ENCODE results near the gene SLC26A9.
A peak's percentile ranks its signal among the peaks of the same experiment; 100 is the strongest.

- no peak for TF ChIP-seq EZH2 (IDR thresholded peaks at IDR 0.05; ENCODE audit: low read length, missing control alignments)
- TF ChIP-seq CTCF (conservative IDR thresholded peaks at IDR 0.05 in 1 of 2, IDR thresholded peaks at IDR 0.05 in 1 of 2; ENCODE audit: low read depth in 1 of 2, low read length in 2 of 2): peak; percentile 97 to 99
These were observed 34.3 kb upstream of the SLC26A9 start for GRCh38 chr1:205977402-205978014.
